GM12874 (cell line): ENCODE data around the gene COL12A1.

Experiments used
- CTCF ChIP-seq: IDR thresholded peaks from 2 replicates; pipeline ENCODE4 v1.5.1; 2011; ENCODE audit warnings: low read depth, mild to moderate bottlenecking, control low read depth, low read length, moderate library complexity; ENCODE audit not compliant: insufficient read depth

COL12A1 gene

GRCh38 chr6:75108333-75108974, 97.4 kb downstream of the COL12A1 start:
- no peak for TF ChIP-seq CTCF

GRCh38 chr6:75107913-75108312, 97.9 kb downstream of the COL12A1 start:
- no peak for TF ChIP-seq CTCF

- TF ChIP-seq CTCF: no peak
Observed at GRCh38 chr6:75106426-75106825, 99.4 kb downstream of the COL12A1 start.

- TF ChIP-seq CTCF: no peak
Observed at GRCh38 chr6:75103431-75103830, 102.4 kb downstream of the COL12A1 start.

- no peak for TF ChIP-seq CTCF
Observed at GRCh38 chr6:75102301-75102700, 103.6 kb downstream of the COL12A1 start.

GRCh38 chr6:75101896-75102295, 104.0 kb downstream of the COL12A1 start:
- no peak for TF ChIP-seq CTCF

- no peak for TF ChIP-seq CTCF
Observed at GRCh38 chr6:75098709-75099108, 107.1 kb downstream of the COL12A1 start.

GRCh38 chr6:75096966-75097365, 108.9 kb downstream of the COL12A1 start:
- TF ChIP-seq CTCF: no peak
